ENCODE data around the gene CLIC5. TPM values are rescaled to one million over a fixed set of nuclear protein-coding genes. Genes with fewer than 3 reads are reported as not detected.

The CLIC5 gene
- total RNA-seq, 1 donor from 2014 or later, result 10.9 TPM

- TF ChIP-seq CTCF (IDR thresholded peaks at IDR 0.05; ENCODE audit: unreplicated experiment), result no peak
- Mint-ChIP-seq H3K9me3 (ENCODE audit: unreplicated experiment) (no peaks in the 10 kb centered on the region), H3K4me1 (ENCODE audit: unreplicated experiment) (no peaks in the 10 kb centered on the region), H3K27ac (ENCODE audit: unreplicated experiment) (no peak overlapping the region), H3K27me3 (ENCODE audit: unreplicated experiment) (no peaks in the 10 kb centered on the region), H3K36me3 (ENCODE audit: low read depth, unreplicated experiment) (no peaks in the 10 kb centered on the region), H3K4me3 (ENCODE audit: unreplicated experiment) (no peak overlapping the region)
- no peak for DNase-seq (ENCODE audit: low spot score)
Observed at GRCh38 chr6:46059608-46060007, 43.9 kb upstream of the CLIC5 start.

GRCh38 chr6:46058951-46059350, 43.3 kb upstream of the CLIC5 start:
- Mint-ChIP-seq H3K36me3 (ENCODE audit: low read depth, unreplicated experiment) (no peaks in the 10 kb centered on the region), H3K9me3 (ENCODE audit: unreplicated experiment) (no peaks in the 10 kb centered on the region), H3K4me3 (ENCODE audit: unreplicated experiment) (no peak overlapping the region), H3K27me3 (ENCODE audit: unreplicated experiment) (no peaks in the 10 kb centered on the region), H3K4me1 (ENCODE audit: unreplicated experiment) (no peaks in the 10 kb centered on the region), H3K27ac (ENCODE audit: unreplicated experiment) (no peak overlapping the region)
- no peak for DNase-seq (ENCODE audit: low spot score)
- TF ChIP-seq CTCF (IDR thresholded peaks at IDR 0.05; ENCODE audit: unreplicated experiment), result no peak

- Mint-ChIP-seq H3K27me3 (ENCODE audit: unreplicated experiment) (peaks cover 2% of the 10 kb centered on the region), H3K36me3 (ENCODE audit: low read depth, unreplicated experiment) (no peaks in the 10 kb centered on the region), H3K9me3 (ENCODE audit: unreplicated experiment) (no peaks in the 10 kb centered on the region), H3K4me3 (ENCODE audit: unreplicated experiment) (no peak overlapping the region), H3K27ac (ENCODE audit: unreplicated experiment) (no peak overlapping the region), H3K4me1 (ENCODE audit: unreplicated experiment) (peaks cover 5% of the 10 kb centered on the region)
- no peak for TF ChIP-seq CTCF (IDR thresholded peaks at IDR 0.05; ENCODE audit: unreplicated experiment)
- no peak for DNase-seq (ENCODE audit: low spot score)
Observed at GRCh38 chr6:46057792-46058191, 42.1 kb upstream of the CLIC5 start.

- Mint-ChIP-seq H3K4me3 (ENCODE audit: unreplicated experiment) (no peak overlapping the region), H3K4me1 (ENCODE audit: unreplicated experiment) (peaks cover 5% of the 10 kb centered on the region), H3K27ac (ENCODE audit: unreplicated experiment) (no peak overlapping the region), H3K36me3 (ENCODE audit: low read depth, unreplicated experiment) (no peaks in the 10 kb centered on the region), H3K27me3 (ENCODE audit: unreplicated experiment) (peaks cover 2% of the 10 kb centered on the region), H3K9me3 (ENCODE audit: unreplicated experiment) (no peaks in the 10 kb centered on the region)
- no peak for DNase-seq (ENCODE audit: low spot score)
- no peak for TF ChIP-seq CTCF (IDR thresholded peaks at IDR 0.05; ENCODE audit: unreplicated experiment)
Observed at GRCh38 chr6:46056906-46057529, 41.4 kb upstream of the CLIC5 start.

- Mint-ChIP-seq H3K4me1 (ENCODE audit: unreplicated experiment) (peaks cover 5% of the 10 kb centered on the region), H3K27ac (ENCODE audit: unreplicated experiment) (no peak overlapping the region), H3K27me3 (ENCODE audit: unreplicated experiment) (peaks cover 4% of the 10 kb centered on the region), H3K9me3 (ENCODE audit: unreplicated experiment) (no peaks in the 10 kb centered on the region), H3K4me3 (ENCODE audit: unreplicated experiment) (no peak overlapping the region), H3K36me3 (ENCODE audit: low read depth, unreplicated experiment) (no peaks in the 10 kb centered on the region)
- no peak for TF ChIP-seq CTCF (IDR thresholded peaks at IDR 0.05; ENCODE audit: unreplicated experiment)
- no peak for DNase-seq (ENCODE audit: low spot score)
Observed at GRCh38 chr6:46054516-46054915, 38.9 kb upstream of the CLIC5 start.

Measured in endothelial cell (in vitro differentiated cells).